ENCODE measurements around the gene OR4Q3. TPM values are rescaled to one million over a fixed set of nuclear protein-coding genes. Genes with fewer than 3 reads are reported as not detected.
"Not testable (repeated sequence)": the region's sequence is repeated elsewhere in the genome, so short reads cannot be mapped to it uniquely, and the experiment has no call there.

OR4Q3 gene
- total RNA-seq, 1 experiment from 2014 or later = not detected

- no peaks in the 10 kb centered on the region for H3K9me3 Mint-ChIP-seq (ENCODE audit: unreplicated experiment)
- no peak for DNase-seq (ENCODE audit: unreplicated experiment)
- no peaks in the 10 kb centered on the region for H3K36me3 Mint-ChIP-seq (ENCODE audit: insufficient read depth, unreplicated experiment)
- no peaks in the 10 kb centered on the region for H3K27me3 Mint-ChIP-seq (ENCODE audit: insufficient read depth, unreplicated experiment)
- BruUV-seq (replicated peaks) = no TSS peak
- intact Hi-C loops (cut with micrococcal nuclease) = no loop called here
- CTCF ChIA-PET = no interaction called here
- H3K4me1 Mint-ChIP-seq (ENCODE audit: insufficient read depth, unreplicated experiment) = no peaks in the 10 kb centered on the region
- POLR2A ChIA-PET = no interaction called here
- no peak overlapping the region for H3K4me3 Mint-ChIP-seq (ENCODE audit: unreplicated experiment)
- TF ChIP-seq, protein P1, sequence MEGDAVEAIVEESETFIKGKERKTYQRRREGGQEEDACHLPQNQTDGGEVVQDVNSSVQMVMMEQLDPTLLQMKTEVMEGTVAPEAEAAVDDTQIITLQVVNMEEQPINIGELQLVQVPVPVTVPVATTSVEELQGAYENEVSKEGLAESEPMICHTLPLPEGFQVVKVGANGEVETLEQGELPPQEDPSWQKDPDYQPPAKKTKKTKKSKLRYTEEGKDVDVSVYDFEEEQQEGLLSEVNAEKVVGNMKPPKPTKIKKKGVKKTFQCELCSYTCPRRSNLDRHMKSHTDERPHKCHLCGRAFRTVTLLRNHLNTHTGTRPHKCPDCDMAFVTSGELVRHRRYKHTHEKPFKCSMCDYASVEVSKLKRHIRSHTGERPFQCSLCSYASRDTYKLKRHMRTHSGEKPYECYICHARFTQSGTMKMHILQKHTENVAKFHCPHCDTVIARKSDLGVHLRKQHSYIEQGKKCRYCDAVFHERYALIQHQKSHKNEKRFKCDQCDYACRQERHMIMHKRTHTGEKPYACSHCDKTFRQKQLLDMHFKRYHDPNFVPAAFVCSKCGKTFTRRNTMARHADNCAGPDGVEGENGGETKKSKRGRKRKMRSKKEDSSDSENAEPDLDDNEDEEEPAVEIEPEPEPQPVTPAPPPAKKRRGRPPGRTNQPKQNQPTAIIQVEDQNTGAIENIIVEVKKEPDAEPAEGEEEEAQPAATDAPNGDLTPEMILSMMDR (IDR thresholded peaks at IDR 0.05; ENCODE audit: unreplicated experiment) = no peak
- no peak overlapping the region for H3K27ac Mint-ChIP-seq (ENCODE audit: low read depth, unreplicated experiment)
Observed at GRCh38 chr14:19754172-19754571, 10.8 kb downstream of the OR4Q3 start.

DNA sequence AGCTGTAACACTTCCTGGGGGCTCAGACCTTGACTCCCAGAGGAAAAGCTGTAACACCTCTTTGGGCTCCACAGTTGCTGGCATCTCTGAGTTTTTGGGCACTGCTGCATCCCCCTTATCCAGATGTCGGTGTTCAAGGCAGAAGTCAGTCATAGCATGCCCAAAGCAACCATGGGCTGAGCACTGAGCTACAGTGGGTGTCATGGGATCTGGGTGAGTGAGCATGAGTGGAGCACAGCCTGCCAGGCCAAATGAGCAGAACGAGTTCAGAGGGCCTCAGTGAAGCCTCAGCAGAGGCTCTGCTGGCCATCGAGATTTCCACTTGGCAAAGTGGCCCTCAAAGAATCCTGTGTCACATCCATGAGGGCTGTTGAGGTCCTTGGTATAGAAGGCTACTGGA lies 28.1 kb downstream of the OR4Q3 start:
- DNase-seq (ENCODE audit: unreplicated experiment); intact Hi-C loops (cut with micrococcal nuclease); H3K36me3 Mint-ChIP-seq (ENCODE audit: insufficient read depth, unreplicated experiment); POLR2A ChIA-PET; H3K27ac Mint-ChIP-seq (ENCODE audit: low read depth, unreplicated experiment); H3K4me1 Mint-ChIP-seq (ENCODE audit: insufficient read depth, unreplicated experiment); H3K9me3 Mint-ChIP-seq (ENCODE audit: unreplicated experiment); H3K4me3 Mint-ChIP-seq (ENCODE audit: unreplicated experiment); BruUV-seq (replicated peaks): not testable (repeated sequence)
- H3K27me3 Mint-ChIP-seq (ENCODE audit: insufficient read depth, unreplicated experiment) = peaks cover 41% of the 10 kb centered on the region
- CTCF ChIA-PET = interaction anchor here (1.2 kb wide), 1 partner anchor 15 kb away, joined by 3 read pairs; no protein-coding TSS in a partner anchor

- TF ChIP-seq, protein P1 (IDR thresholded peaks at IDR 0.05; ENCODE audit: unreplicated experiment) = no peak
- Mint-ChIP-seq H3K27me3 (ENCODE audit: insufficient read depth, unreplicated experiment) (peaks cover 41% of the 10 kb centered on the region), H3K27ac (ENCODE audit: low read depth, unreplicated experiment) (no peak overlapping the region), H3K36me3 (ENCODE audit: insufficient read depth, unreplicated experiment) (no peaks in the 10 kb centered on the region), H3K4me1 (ENCODE audit: insufficient read depth, unreplicated experiment) (no peaks in the 10 kb centered on the region), H3K9me3 (ENCODE audit: unreplicated experiment) (no peaks in the 10 kb centered on the region), H3K4me3 (ENCODE audit: unreplicated experiment) (no peak overlapping the region)
- DNase-seq (ENCODE audit: unreplicated experiment) = no peak
- ChIA-PET CTCF (interaction anchor here (1.2 kb wide), 1 partner anchor 14 kb away, joined by 3 read pairs; no protein-coding TSS in a partner anchor), POLR2A (no interaction called here)
- BruUV-seq (replicated peaks) = no TSS peak
- intact Hi-C loops (cut with micrococcal nuclease) = no loop called here
Observed at GRCh38 chr14:19771895-19772430, 28.6 kb downstream of the OR4Q3 start.

DNA sequence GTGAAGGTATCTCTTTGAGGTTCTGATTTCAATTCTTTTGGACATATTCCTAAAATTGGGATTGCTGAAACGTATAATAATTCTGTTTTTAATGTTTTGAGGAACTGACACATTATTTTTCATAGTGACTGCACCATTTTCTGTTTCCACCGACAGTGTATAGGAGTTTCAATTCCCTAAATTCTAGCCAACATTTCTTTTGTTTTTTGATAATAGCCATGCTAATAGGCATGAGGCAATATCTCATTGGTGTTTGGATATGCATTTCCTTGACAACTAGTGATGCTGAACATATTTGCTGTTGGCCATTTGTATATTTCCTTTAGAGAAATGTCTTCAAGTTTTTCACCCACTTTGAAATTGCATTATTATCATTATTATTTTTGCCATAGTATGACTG lies 29.1 kb downstream of the OR4Q3 start:
- H3K27ac Mint-ChIP-seq (ENCODE audit: low read depth, unreplicated experiment); CTCF ChIA-PET; H3K4me1 Mint-ChIP-seq (ENCODE audit: insufficient read depth, unreplicated experiment); intact Hi-C loops (cut with micrococcal nuclease); H3K4me3 Mint-ChIP-seq (ENCODE audit: unreplicated experiment); POLR2A ChIA-PET; DNase-seq (ENCODE audit: unreplicated experiment); BruUV-seq (replicated peaks); H3K36me3 Mint-ChIP-seq (ENCODE audit: insufficient read depth, unreplicated experiment); H3K9me3 Mint-ChIP-seq (ENCODE audit: unreplicated experiment): not testable (repeated sequence)
- H3K27me3 Mint-ChIP-seq (ENCODE audit: insufficient read depth, unreplicated experiment) = peaks cover 41% of the 10 kb centered on the region

DNA sequence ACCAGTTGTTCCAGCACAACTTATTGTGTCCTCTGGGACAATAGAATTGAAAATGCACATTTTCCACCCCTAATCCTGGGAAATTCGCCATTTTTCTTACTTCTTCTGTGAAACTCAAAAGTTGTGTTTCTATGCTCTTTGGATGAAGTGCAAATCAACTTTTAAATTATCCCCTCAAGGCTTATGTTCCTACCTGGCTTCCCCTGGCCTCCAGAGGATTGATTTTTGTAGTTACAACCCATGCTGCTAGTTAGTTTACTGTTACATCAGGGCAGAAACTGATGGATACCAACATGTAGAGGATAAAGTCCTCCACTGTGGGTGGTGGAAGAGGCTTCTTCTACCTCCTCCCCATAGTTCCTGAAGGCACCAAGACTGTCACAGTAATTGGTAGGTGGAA lies 29.8 kb downstream of the OR4Q3 start, which contains the start of gene OR4M1:
Gene OR4M1 (plus strand): TSS at position 301 of the 400 bp plus-strand sequence. CDS start 6,819 bp downstream, outside the sequence.
- POLR2A ChIA-PET; H3K4me1 Mint-ChIP-seq (ENCODE audit: insufficient read depth, unreplicated experiment); H3K36me3 Mint-ChIP-seq (ENCODE audit: insufficient read depth, unreplicated experiment); CTCF ChIA-PET; H3K4me3 Mint-ChIP-seq (ENCODE audit: unreplicated experiment); H3K27ac Mint-ChIP-seq (ENCODE audit: low read depth, unreplicated experiment); DNase-seq (ENCODE audit: unreplicated experiment); H3K9me3 Mint-ChIP-seq (ENCODE audit: unreplicated experiment); BruUV-seq (replicated peaks); intact Hi-C loops (cut with micrococcal nuclease): not testable (repeated sequence)
- peaks cover 41% of the 10 kb centered on the region for H3K27me3 Mint-ChIP-seq (ENCODE audit: insufficient read depth, unreplicated experiment)
